ENCODE measurements around the gene IL6. TPM values are rescaled to one million over a fixed set of nuclear protein-coding genes. Genes with fewer than 3 reads are reported as not detected.
"Not testable (repeated sequence)": the region's sequence is repeated elsewhere in the genome, so short reads cannot be mapped to it uniquely, and the experiment has no call there.

IL6 gene
- total RNA-seq, 1 experiment from 2014 or later = 227 TPM

- peak; percentile 55 for DNase-seq (ENCODE audit: extremely low read depth, low read depth)
Measured at GRCh38 chr7:22703107-22703855, 23.7 kb upstream of the IL6 start.

- DNase-seq (ENCODE audit: extremely low read depth, low read depth) = not testable (repeated sequence)
Measured at GRCh38 chr7:22703978-22704610, 22.9 kb upstream of the IL6 start.

- not testable (repeated sequence) for DNase-seq (ENCODE audit: extremely low read depth, low read depth)
Measured at GRCh38 chr7:22704722-22705121, 22.3 kb upstream of the IL6 start.

GRCh38 chr7:22705874-22706273, 21.1 kb upstream of the IL6 start:
- not testable (repeated sequence) for DNase-seq (ENCODE audit: extremely low read depth, low read depth)

GRCh38 chr7:22707026-22707691, 19.8 kb upstream of the IL6 start:
- not testable (repeated sequence) for DNase-seq (ENCODE audit: extremely low read depth, low read depth)

- DNase-seq (ENCODE audit: extremely low read depth, low read depth) = not testable (repeated sequence)
Measured at GRCh38 chr7:22708214-22708613, 18.8 kb upstream of the IL6 start.

GRCh38 chr7:22708677-22709061, 18.3 kb upstream of the IL6 start:
- DNase-seq (ENCODE audit: extremely low read depth, low read depth) = not testable (repeated sequence)

- not testable (repeated sequence) for DNase-seq (ENCODE audit: extremely low read depth, low read depth)
Measured at GRCh38 chr7:22709062-22709829, 17.8 kb upstream of the IL6 start.

GRCh38 chr7:22709857-22710256, 17.1 kb upstream of the IL6 start:
- DNase-seq (ENCODE audit: extremely low read depth, low read depth) = no peak

GRCh38 chr7:22712999-22713398, 14.0 kb upstream of the IL6 start:
- DNase-seq (ENCODE audit: extremely low read depth, low read depth) = no peak

- DNase-seq (ENCODE audit: extremely low read depth, low read depth) = no peak
Measured at GRCh38 chr7:22713463-22713862, 13.5 kb upstream of the IL6 start.

- no peak for DNase-seq (ENCODE audit: extremely low read depth, low read depth)
Measured at GRCh38 chr7:22715969-22716368, 11.0 kb upstream of the IL6 start.

- DNase-seq (ENCODE audit: extremely low read depth, low read depth) = no peak
Measured at GRCh38 chr7:22717760-22718159, 9.2 kb upstream of the IL6 start.

- peak; percentile 99 for DNase-seq (ENCODE audit: extremely low read depth, low read depth)
Measured at GRCh38 chr7:22718200-22718711, 8.7 kb upstream of the IL6 start.

- no peak for DNase-seq (ENCODE audit: extremely low read depth, low read depth)
Measured at GRCh38 chr7:22718911-22719420, 8.0 kb upstream of the IL6 start.

- DNase-seq (ENCODE audit: extremely low read depth, low read depth) = no peak
Measured at GRCh38 chr7:22720791-22721786, 5.9 kb upstream of the IL6 start.

GRCh38 chr7:22722536-22723180, 4.3 kb upstream of the IL6 start:
- DNase-seq (ENCODE audit: extremely low read depth, low read depth) = no peak

GRCh38 chr7:22723181-22723601, 3.8 kb upstream of the IL6 start:
- DNase-seq (ENCODE audit: extremely low read depth, low read depth) = no peak

GRCh38 chr7:22723637-22724036, 3.4 kb upstream of the IL6 start:
- DNase-seq (ENCODE audit: extremely low read depth, low read depth) = no peak

Data from NCI-H460 (cell line).